ENCODE measurements around the gene SRRD.

DNA sequence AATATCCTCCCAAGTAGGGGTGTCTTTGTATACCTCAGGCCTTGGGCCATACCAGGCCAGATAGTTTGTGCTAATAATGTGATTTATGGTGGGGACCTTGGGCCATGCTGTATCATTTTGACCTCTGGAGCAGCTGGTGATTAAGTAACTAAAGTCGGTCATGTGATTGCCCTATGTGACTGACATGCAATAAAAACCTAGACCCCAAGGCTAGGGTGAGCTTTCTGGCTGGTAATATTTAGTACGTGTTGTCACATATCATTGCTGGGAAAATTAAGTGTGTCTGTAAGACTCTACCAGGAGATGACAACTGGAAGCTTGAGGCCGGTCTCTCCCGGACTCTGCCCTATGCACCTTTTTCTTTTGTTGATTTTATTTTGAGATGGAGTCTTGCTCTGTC, 41.2 kb downstream of the SRRD start:
- TF ChIP-seq, protein P1, sequence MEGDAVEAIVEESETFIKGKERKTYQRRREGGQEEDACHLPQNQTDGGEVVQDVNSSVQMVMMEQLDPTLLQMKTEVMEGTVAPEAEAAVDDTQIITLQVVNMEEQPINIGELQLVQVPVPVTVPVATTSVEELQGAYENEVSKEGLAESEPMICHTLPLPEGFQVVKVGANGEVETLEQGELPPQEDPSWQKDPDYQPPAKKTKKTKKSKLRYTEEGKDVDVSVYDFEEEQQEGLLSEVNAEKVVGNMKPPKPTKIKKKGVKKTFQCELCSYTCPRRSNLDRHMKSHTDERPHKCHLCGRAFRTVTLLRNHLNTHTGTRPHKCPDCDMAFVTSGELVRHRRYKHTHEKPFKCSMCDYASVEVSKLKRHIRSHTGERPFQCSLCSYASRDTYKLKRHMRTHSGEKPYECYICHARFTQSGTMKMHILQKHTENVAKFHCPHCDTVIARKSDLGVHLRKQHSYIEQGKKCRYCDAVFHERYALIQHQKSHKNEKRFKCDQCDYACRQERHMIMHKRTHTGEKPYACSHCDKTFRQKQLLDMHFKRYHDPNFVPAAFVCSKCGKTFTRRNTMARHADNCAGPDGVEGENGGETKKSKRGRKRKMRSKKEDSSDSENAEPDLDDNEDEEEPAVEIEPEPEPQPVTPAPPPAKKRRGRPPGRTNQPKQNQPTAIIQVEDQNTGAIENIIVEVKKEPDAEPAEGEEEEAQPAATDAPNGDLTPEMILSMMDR (IDR thresholded peaks at IDR 0.05), result no peak
- TF ChIP-seq POLR2A (IDR thresholded peaks at IDR 0.05), result no peak
